Activated naive CD4-positive, alpha-beta T cell treated with anti-CD3 and anti-CD28 coated beads, Interleukin-2, amount 10 ng/mL, durations not matched to agents 7 days and 5 days (primary cell): Measurements from ENCODE around the gene FMN1.

ENCODE experiments used
- CTCF ChIA-PET: fragments of 350-600 bp; sonication (Branson Sonifier 250); formaldehyde crosslinking; loops from one replicate; lab custom pipeline; 2021; ENCODE audit warnings: antibody characterized with exemption; lab: Charles Lee
- DNase-seq: peaks from one replicate; pipeline ENCODE4 v3.0.0-alpha.2; 2020
- H3K27ac Mint-ChIP-seq: one replicate; pipeline ENCODE4 v1.8.0; 2021; ENCODE audit warnings: mild to moderate bottlenecking, moderate library complexity, mixed read lengths
- H3K27me3 Mint-ChIP-seq: one replicate; pipeline ENCODE4 v1.8.0; 2021; ENCODE audit warnings: mild to moderate bottlenecking, mixed read lengths
- H3K36me3 Mint-ChIP-seq: one replicate; pipeline ENCODE4 v1.8.0; 2021; ENCODE audit warnings: mixed read lengths
- H3K4me1 Mint-ChIP-seq: one replicate; pipeline ENCODE4 v1.8.0; 2021; ENCODE audit warnings: mixed read lengths
- H3K4me3 Mint-ChIP-seq: one replicate; pipeline ENCODE4 v1.8.0; 2021; ENCODE audit warnings: mild to moderate bottlenecking, moderate library complexity, mixed read lengths
- H3K9me3 Mint-ChIP-seq: one replicate; pipeline ENCODE4 v1.8.0; 2021; ENCODE audit warnings: mixed read lengths

FMN1 gene

GRCh38 chr15:33157371-33158037 lies 37.0 kb downstream of the FMN1 start:
- Mint-ChIP-seq H3K27ac (no peak overlapping the region), H3K4me3 (no peak overlapping the region), H3K9me3 (no peaks in the 10 kb centered on the region), H3K4me1 (peaks cover 3% of the 10 kb centered on the region), H3K36me3 (no peaks in the 10 kb centered on the region), H3K27me3 (peaks cover 16% of the 10 kb centered on the region)
- CTCF ChIA-PET, result interaction anchor here (1.2 kb wide), 1 partner anchor 37 kb away, joined by 4 read pairs; the partner anchor contains the start of gene FMN1
- no peak for DNase-seq

- Mint-ChIP-seq H3K4me1 (peaks cover 6% of the 10 kb centered on the region), H3K9me3 (no peaks in the 10 kb centered on the region)
These were observed 38.7 kb downstream of the FMN1 start for GRCh38 chr15:33155691-33156420.

GRCh38 chr15:33154351-33155166 lies 40.0 kb downstream of the FMN1 start:
- Mint-ChIP-seq H3K27me3 (peaks cover 24% of the 10 kb centered on the region), H3K27ac (no peak overlapping the region), H3K4me3 (no peak overlapping the region), H3K4me1 (peaks cover 6% of the 10 kb centered on the region), H3K9me3 (no peaks in the 10 kb centered on the region), H3K36me3 (no peaks in the 10 kb centered on the region)
- CTCF ChIA-PET, result no interaction called here
- DNase-seq, result no peak

More at GRCh38 chr15:33155691-33156420, 38.7 kb downstream of the FMN1 start:
- Mint-ChIP-seq H3K27me3 (peaks cover 21% of the 10 kb centered on the region), H3K36me3 (no peaks in the 10 kb centered on the region), H3K27ac (no peak overlapping the region), H3K4me3 (no peak overlapping the region)
- DNase-seq, result no peak
- CTCF ChIA-PET, result interaction anchor here (1.4 kb wide), 1 partner anchor 24 kb away, joined by 3 read pairs; no protein-coding TSS in a partner anchor

GRCh38 chr15:33153548-33153947 lies 41.0 kb downstream of the FMN1 start:
- Mint-ChIP-seq H3K27ac (no peak overlapping the region), H3K36me3 (no peaks in the 10 kb centered on the region), H3K9me3 (no peaks in the 10 kb centered on the region), H3K4me3 (no peak overlapping the region), H3K27me3 (peaks cover 24% of the 10 kb centered on the region), H3K4me1 (peaks cover 8% of the 10 kb centered on the region)
- CTCF ChIA-PET, result no interaction called here
- DNase-seq, result no peak

GRCh38 chr15:33152502-33153109 lies 41.9 kb downstream of the FMN1 start:
- CTCF ChIA-PET, result interaction anchor here (1.4 kb wide), 1 partner anchor 10 kb away, joined by 5 read pairs; no protein-coding TSS in a partner anchor
- H3K27me3 Mint-ChIP-seq, result peaks cover 25% of the 10 kb centered on the region
- H3K27ac Mint-ChIP-seq, result no peak overlapping the region
- peaks cover 15% of the 10 kb centered on the region for H3K4me1 Mint-ChIP-seq
- no peak overlapping the region for H3K4me3 Mint-ChIP-seq
- H3K9me3 Mint-ChIP-seq, result no peaks in the 10 kb centered on the region
- DNase-seq, result no peak
- H3K36me3 Mint-ChIP-seq, result no peaks in the 10 kb centered on the region

GRCh38 chr15:33150971-33151370 lies 43.5 kb downstream of the FMN1 start:
- CTCF ChIA-PET, result interaction anchor here (1.1 to 1.3 kb wide), 2 partner anchors 62 to 65 kb away, joined by 3 to 4 read pairs; no protein-coding TSS in a partner anchor
- Mint-ChIP-seq H3K27ac (no peak overlapping the region), H3K27me3 (peaks cover 27% of the 10 kb centered on the region), H3K4me1 (peaks cover 15% of the 10 kb centered on the region), H3K9me3 (no peaks in the 10 kb centered on the region), H3K4me3 (no peak overlapping the region), H3K36me3 (no peaks in the 10 kb centered on the region)
- DNase-seq, result no peak

GRCh38 chr15:33150431-33150941 lies 44.0 kb downstream of the FMN1 start:
- H3K27me3 Mint-ChIP-seq, result peaks cover 27% of the 10 kb centered on the region
- no peaks in the 10 kb centered on the region for H3K36me3 Mint-ChIP-seq
- peaks cover 15% of the 10 kb centered on the region for H3K4me1 Mint-ChIP-seq
- DNase-seq, result no peak
- H3K4me3 Mint-ChIP-seq, result no peak overlapping the region
- no peak overlapping the region for H3K27ac Mint-ChIP-seq
- CTCF ChIA-PET, result interaction anchor here (1.1 to 1.3 kb wide), 2 partner anchors 61 to 66 kb away, joined by 3 to 4 read pairs; no protein-coding TSS in a partner anchor
- H3K9me3 Mint-ChIP-seq, result no peaks in the 10 kb centered on the region

- H3K36me3 Mint-ChIP-seq, result no peaks in the 10 kb centered on the region
- no peak for DNase-seq
- no peaks in the 10 kb centered on the region for H3K9me3 Mint-ChIP-seq
- peaks cover 27% of the 10 kb centered on the region for H3K27me3 Mint-ChIP-seq
- no peak overlapping the region for H3K4me3 Mint-ChIP-seq
- CTCF ChIA-PET, result interaction anchor here (1.1 kb wide), 1 partner anchor 66 kb away, joined by 3 read pairs; no protein-coding TSS in a partner anchor
- peaks cover 15% of the 10 kb centered on the region for H3K4me1 Mint-ChIP-seq
- no peak overlapping the region for H3K27ac Mint-ChIP-seq
These were observed 44.6 kb downstream of the FMN1 start for GRCh38 chr15:33149919-33150318.

- Mint-ChIP-seq H3K4me3 (peak overlapping the region; percentile 5), H3K27ac (no peak overlapping the region), H3K36me3 (no peaks in the 10 kb centered on the region), H3K4me1 (peaks cover 15% of the 10 kb centered on the region), H3K27me3 (peaks cover 20% of the 10 kb centered on the region), H3K9me3 (no peaks in the 10 kb centered on the region)
- CTCF ChIA-PET, result no interaction called here
- peak; percentile 21 for DNase-seq
These were observed 46.3 kb downstream of the FMN1 start for GRCh38 chr15:33148129-33148751.

GRCh38 chr15:33146051-33146450 lies 48.5 kb downstream of the FMN1 start:
- Mint-ChIP-seq H3K4me1 (peaks cover 9% of the 10 kb centered on the region), H3K4me3 (no peak overlapping the region), H3K36me3 (no peaks in the 10 kb centered on the region), H3K9me3 (no peaks in the 10 kb centered on the region), H3K27me3 (peaks cover 12% of the 10 kb centered on the region), H3K27ac (no peak overlapping the region)
- no peak for DNase-seq
- CTCF ChIA-PET, result interaction anchor here (1.1 to 1.7 kb wide), 2 partner anchors 13 to 59 kb away, joined by 4 to 5 read pairs; no protein-coding TSS in a partner anchor

GRCh38 chr15:33145447-33145846 lies 49.1 kb downstream of the FMN1 start:
- H3K9me3 Mint-ChIP-seq, result no peaks in the 10 kb centered on the region
- CTCF ChIA-PET, result interaction anchor here (1.7 kb wide), 1 partner anchor 59 kb away, joined by 5 read pairs; no protein-coding TSS in a partner anchor
- H3K27me3 Mint-ChIP-seq, result peaks cover 8% of the 10 kb centered on the region
- no peak overlapping the region for H3K27ac Mint-ChIP-seq
- no peak for DNase-seq
- peaks cover 9% of the 10 kb centered on the region for H3K4me1 Mint-ChIP-seq
- no peak overlapping the region for H3K4me3 Mint-ChIP-seq
- no peaks in the 10 kb centered on the region for H3K36me3 Mint-ChIP-seq

- no peaks in the 10 kb centered on the region for H3K9me3 Mint-ChIP-seq
- CTCF ChIA-PET, result no interaction called here
- no peak overlapping the region for H3K27ac Mint-ChIP-seq
- H3K4me1 Mint-ChIP-seq, result no peaks in the 10 kb centered on the region
- peaks cover 3% of the 10 kb centered on the region for H3K27me3 Mint-ChIP-seq
- no peak overlapping the region for H3K4me3 Mint-ChIP-seq
- no peaks in the 10 kb centered on the region for H3K36me3 Mint-ChIP-seq
- no peak for DNase-seq
These were observed 51.8 kb downstream of the FMN1 start for GRCh38 chr15:33142708-33143107.

GRCh38 chr15:33138000-33138399 lies 56.5 kb downstream of the FMN1 start:
- H3K9me3 Mint-ChIP-seq, result no peaks in the 10 kb centered on the region
- H3K27ac Mint-ChIP-seq, result no peak overlapping the region
- H3K4me3 Mint-ChIP-seq, result no peak overlapping the region
- CTCF ChIA-PET, result no interaction called here
- H3K4me1 Mint-ChIP-seq, result no peaks in the 10 kb centered on the region
- no peaks in the 10 kb centered on the region for H3K27me3 Mint-ChIP-seq
- no peaks in the 10 kb centered on the region for H3K36me3 Mint-ChIP-seq
- no peak for DNase-seq
